Stomach (tissue), 4 donors: ENCODE results near the gene CD209.

Experiments used
- POLR2AphosphoS5 ChIP-seq, 3 donors: sonication (generic); formaldehyde crosslinking; IDR thresholded peaks; one replicate each; pipeline ENCODE4 v1.6.1; 2016; ENCODE audit warnings: antibody characterized with exemption in 3 of 3
- TF ChIP-seq, protein P1 (sequence below), 7 experiments: fragments of 450-650 bp in 4 of 7; fragments of 200-600 bp in 3 of 7; sonication (generic) in 3 of 7; IDR thresholded peaks; one replicate each; pipeline ENCODE4 v1.5.1; 2016 to 2019; ENCODE audit warnings: antibody characterized with exemption in 7 of 7, control low read depth in 2 of 7, mild to moderate bottlenecking in 1 of 7

DNA sequence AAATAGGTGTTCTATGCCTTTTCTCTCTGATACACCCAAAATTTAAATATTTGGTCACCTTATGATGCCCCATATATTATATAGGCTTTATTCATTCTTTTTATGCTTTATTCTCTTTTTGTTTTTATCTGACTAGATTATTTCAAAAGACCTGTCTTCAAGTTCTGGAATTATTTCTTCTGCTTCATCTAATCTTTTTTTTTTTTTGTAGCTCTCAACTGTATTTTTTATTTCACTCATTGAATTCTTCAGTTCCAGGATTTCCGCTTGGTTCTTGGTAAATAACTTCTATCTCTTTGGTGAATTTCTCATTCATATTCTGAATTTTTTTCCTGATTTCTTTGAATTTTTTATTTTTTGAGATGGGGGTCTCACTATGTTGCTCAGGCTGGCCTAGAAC is 11.8 kb upstream of the CD209 start:
- TF ChIP-seq, protein P1, sequence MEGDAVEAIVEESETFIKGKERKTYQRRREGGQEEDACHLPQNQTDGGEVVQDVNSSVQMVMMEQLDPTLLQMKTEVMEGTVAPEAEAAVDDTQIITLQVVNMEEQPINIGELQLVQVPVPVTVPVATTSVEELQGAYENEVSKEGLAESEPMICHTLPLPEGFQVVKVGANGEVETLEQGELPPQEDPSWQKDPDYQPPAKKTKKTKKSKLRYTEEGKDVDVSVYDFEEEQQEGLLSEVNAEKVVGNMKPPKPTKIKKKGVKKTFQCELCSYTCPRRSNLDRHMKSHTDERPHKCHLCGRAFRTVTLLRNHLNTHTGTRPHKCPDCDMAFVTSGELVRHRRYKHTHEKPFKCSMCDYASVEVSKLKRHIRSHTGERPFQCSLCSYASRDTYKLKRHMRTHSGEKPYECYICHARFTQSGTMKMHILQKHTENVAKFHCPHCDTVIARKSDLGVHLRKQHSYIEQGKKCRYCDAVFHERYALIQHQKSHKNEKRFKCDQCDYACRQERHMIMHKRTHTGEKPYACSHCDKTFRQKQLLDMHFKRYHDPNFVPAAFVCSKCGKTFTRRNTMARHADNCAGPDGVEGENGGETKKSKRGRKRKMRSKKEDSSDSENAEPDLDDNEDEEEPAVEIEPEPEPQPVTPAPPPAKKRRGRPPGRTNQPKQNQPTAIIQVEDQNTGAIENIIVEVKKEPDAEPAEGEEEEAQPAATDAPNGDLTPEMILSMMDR (IDR thresholded peaks at IDR 0.05): no peak
- TF ChIP-seq POLR2AphosphoS5 (IDR thresholded peaks at IDR 0.05): no peak
